ENCODE data around the gene LRRIQ4.

- TF ChIP-seq TAF1 (IDR thresholded peaks at IDR 0.05; ENCODE audit: borderline replicate concordance, low read depth, low read length) (no peak), POLR2AphosphoS5 (IDR thresholded peaks at IDR 0.05; ENCODE audit: low read depth, low read length) (no peak)
These were observed 31.9 kb upstream of the LRRIQ4 start for GRCh38 chr3:169780742-169781141.
